ENCODE data around the gene FAM241B.

GRCh38 chr10:69656742-69657269 lies 26.8 kb downstream of the FAM241B start:
- TF ChIP-seq POLR2A (IDR thresholded peaks at IDR 0.05) (no peak), CTCF (IDR thresholded peaks at IDR 0.05 in 8 of 11, conservative IDR thresholded peaks at IDR 0.05 in 3 of 11) (no peak)

All from spleen (tissue), 7 donors.